SK-N-SH (cell line): ENCODE data around the gene SORD. TPM values are rescaled to one million over a fixed set of nuclear protein-coding genes. Genes with fewer than 3 reads are reported as not detected.

Experiments used
- CTCF ChIA-PET: fragments of 300-600, 350-600 bp; formaldehyde crosslinking; extraction: SDS; loops from one replicate; lab custom pipeline; 2021; lab: Yijun Ruan, JAX
- POLR2A ChIA-PET: fragments of 350-600 bp; sonication (Branson Sonifier 250); formaldehyde crosslinking; extraction: SDS; loops from one replicate; lab custom pipeline; 2020; ENCODE audit warnings: antibody characterized with exemption, inconsistent platforms; lab: Yijun Ruan, JAX
- DNase-seq: peaks from one replicate; pipeline ENCODE4 v3.0.0; 2012
- H2AFZ ChIP-seq: fragments of 200-600 bp; sonication (generic); 2 replicates; pipeline ENCODE4 v1.8.1; 2016; ENCODE audit warnings: antibody characterized with exemption, mild to moderate bottlenecking, low read depth
- H3F3A ChIP-seq: fragments of 200-600 bp; sonication (generic); replicated peaks from 2 replicates; pipeline ENCODE3; 2016; ENCODE audit warnings: antibody characterized with exemption, mild to moderate bottlenecking; ENCODE audit not compliant: insufficient read depth
- H3K27ac ChIP-seq, 2 experiments: fragments of 200-500 bp in 1 of 2; fragments of 200-600 bp in 1 of 2; sonication (Bioruptor generic) in 1 of 2; sonication (generic), shearing (Covaris generic) in 1 of 2; 2 replicates each; pipeline versions ENCODE4 v1.5.1 to v1.6.1; 2014 to 2016; ENCODE audit warnings: low read depth in 2 of 2, inconsistent platforms in 1 of 2, low read length in 1 of 2, mild to moderate bottlenecking in 1 of 2, mixed read lengths in 1 of 2
- H3K27me3 ChIP-seq: fragments of 200-600 bp; sonication (generic), shearing (Covaris generic); 2 replicates; pipeline ENCODE4 v1.6.1; 2016; ENCODE audit warnings: mixed run types; ENCODE audit not compliant: insufficient read depth
- H3K36me3 ChIP-seq, 2 experiments: fragments of 200-500 bp in 1 of 2; fragments of 200-600 bp in 1 of 2; sonication (Bioruptor generic) in 1 of 2; sonication (generic) in 1 of 2; replicated peaks in 1 of 2; 2 replicates each; pipeline versions ENCODE3 to v1.5.1; 2014 to 2016; ENCODE audit warnings: low read length in 1 of 2, mild to moderate bottlenecking in 1 of 2; ENCODE audit not compliant: insufficient read depth in 2 of 2, control insufficient read depth in 1 of 2
- H3K4me1 ChIP-seq, 2 experiments: fragments of 200-500 bp in 1 of 2; fragments of 200-600 bp in 1 of 2; sonication (Bioruptor generic) in 1 of 2; sonication (generic), shearing (Covaris generic) in 1 of 2; 2 replicates each; pipeline versions ENCODE4 v1.5.1 to v1.6.1; 2014 to 2016; ENCODE audit warnings: low read depth in 1 of 2, low read length in 1 of 2, mixed run types in 1 of 2; ENCODE audit not compliant: insufficient read depth in 2 of 2, control insufficient read depth in 1 of 2
- H3K4me2 ChIP-seq: fragments of 200-600 bp; sonication (generic), shearing (Covaris generic); 2 replicates; pipeline ENCODE4 v1.6.1; 2017; ENCODE audit warnings: mixed run types
- H3K4me3 ChIP-seq, 2 experiments: fragments of 200-500 bp in 1 of 2; fragments of 200-600 bp in 1 of 2; sonication (Bioruptor generic) in 1 of 2; sonication (generic), shearing (Covaris generic) in 1 of 2; 2 replicates each; pipeline versions ENCODE4 v1.5.1 to v1.8.1; 2014 to 2016; ENCODE audit warnings: low read depth in 2 of 2, inconsistent platforms in 1 of 2, low read length in 1 of 2, mild to moderate bottlenecking in 1 of 2, mixed read lengths in 1 of 2, moderate library complexity in 1 of 2
- H3K79me2 ChIP-seq: fragments of 200-600 bp; sonication (generic); 2 replicates; pipeline ENCODE4 v1.8.1; 2017; ENCODE audit warnings: mild to moderate bottlenecking; ENCODE audit not compliant: insufficient read depth
- H3K9ac ChIP-seq: fragments of 200-600 bp; sonication (generic); 2 replicates; pipeline ENCODE4 v1.6.1; 2017; ENCODE audit warnings: mixed run types
- H3K9me2 ChIP-seq: fragments of 200-600 bp; sonication (generic); 2 replicates; pipeline ENCODE4 v1.6.1; 2017; ENCODE audit warnings: mixed run types
- H3K9me3 ChIP-seq: fragments of 200-600 bp; sonication (generic); 2 replicates; pipeline ENCODE4 v1.6.1; 2017; ENCODE audit warnings: mixed run types, mild to moderate bottlenecking, moderate library complexity
- H4K20me1 ChIP-seq: fragments of 200-600 bp; sonication (generic); 2 replicates; pipeline ENCODE4 v1.6.1; 2017; ENCODE audit warnings: mild to moderate bottlenecking, mixed run types; ENCODE audit not compliant: insufficient read depth
- CTCF ChIP-seq: fragments of 200-600 bp; sonication (generic); IDR thresholded peaks from 2 replicates; pipeline ENCODE4 v1.6.1; 2017; ENCODE audit warnings: antibody characterized with exemption, mild to moderate bottlenecking, moderate library complexity
- EZH2phosphoT487 ChIP-seq: fragments of 200-600 bp; sonication (generic); IDR thresholded peaks from 2 replicates; pipeline ENCODE4 v1.6.1; 2017; ENCODE audit warnings: low read depth, mixed run types, mild to moderate bottlenecking, antibody characterized with exemption, moderate library complexity, borderline replicate concordance
- RFX5 ChIP-seq: IDR thresholded peaks from 2 replicates; pipeline ENCODE4 v1.6.1; 2012; ENCODE audit warnings: mild to moderate bottlenecking, improper control_type of control experiment, low read length
- RXRA ChIP-seq: IDR thresholded peaks from 2 replicates; pipeline ENCODE4 v1.4.0; 2012; ENCODE audit warnings: low read depth, mild to moderate bottlenecking, borderline replicate concordance
- TEAD4 ChIP-seq: IDR thresholded peaks from 2 replicates; pipeline ENCODE4 v1.4.0; 2012; ENCODE audit warnings: mild to moderate bottlenecking, borderline replicate concordance; ENCODE audit not compliant: insufficient read depth
- WGBS: methylation state at CpG from one replicate; pipeline ENCODE4 v1.1.6; 2017; ENCODE audit warnings: low lambda C conversion rate; 5-methylcytosine and 5-hydroxymethylcytosine counted together
- polyA plus RNA-seq, 3 experiments: library from polyadenylated mRNA; depleted of rRNA; stranded (reverse); fragments of >200 nt; gene quantifications; 2 replicates each; pipeline ENCODE4 v1.2.3, GENCODE V29; 2012

The SORD gene
- polyA plus RNA-seq, 1 of the 3 experiments (the other 2 are of a cell fraction) = 35.1 TPM

- H3K79me2 ChIP-seq = no peaks in the 10 kb centered on the region
- H3K9me3 ChIP-seq = no peaks in the 10 kb centered on the region
- H3K4me2 ChIP-seq = no peak overlapping the region
- peaks cover 58% of the 10 kb centered on the region for H3K27me3 ChIP-seq
- CTCF ChIA-PET = interaction anchor here (0.9 to 2.9 kb wide), 3 partner anchors 8 to 257 kb away, joined by 3 to 15 read pairs (median 3); no protein-coding TSS in a partner anchor
- H3K4me3 ChIP-seq = no peak overlapping the region
- POLR2A ChIA-PET = no interaction called here
- no peak overlapping the region for H3K27ac ChIP-seq
- no peaks in the 10 kb centered on the region for H3F3A ChIP-seq
- H4K20me1 ChIP-seq = no peaks in the 10 kb centered on the region
- DNase-seq = peak; percentile 42
- H3K36me3 ChIP-seq = no peaks in the 10 kb centered on the region
- no peak overlapping the region for H3K9ac ChIP-seq
- 75% methylated on average over 9 of the region's 11 CpGs for WGBS
- TF ChIP-seq TEAD4 = no peak
- peak; percentile 20; the same call in 1 of the 2 replicates for TF ChIP-seq CTCF
- peaks cover 0 to 20% of the 10 kb centered on the region in 2 experiments; a peak in 1 of 4 replicates for H3K4me1 ChIP-seq
- H2AFZ ChIP-seq = no peak overlapping the region
- no peaks in the 10 kb centered on the region for H3K9me2 ChIP-seq
Observed at GRCh38 chr15:45110256-45110820, 87.3 kb downstream of the SORD start.

GRCh38 chr15:45111390-45112142 is 88.6 kb downstream of the SORD start:
- TF ChIP-seq RXRA = no peak
- TF ChIP-seq EZH2phosphoT487 = peak; percentile 72; the same call in 1 of the 2 replicates
- no peak for TF ChIP-seq RFX5
- ChIA-PET POLR2A (interaction anchor here (0.7 kb wide), 1 partner anchor 17 kb away, joined by 3 read pairs; no protein-coding TSS in a partner anchor), CTCF (interaction anchor here (0.8 to 1.6 kb wide), 4 partner anchors 10 to 347 kb away, joined by 3 to 5 read pairs (median 4); no protein-coding TSS in a partner anchor)
- DNase-seq = peak; percentile 63
- Histone ChIP-seq H3K36me3 (no peaks in the 10 kb centered on the region), H4K20me1 (no peaks in the 10 kb centered on the region), H3K79me2 (no peaks in the 10 kb centered on the region), H3K27ac (no peak overlapping the region), H3K27me3 (peaks cover 57% of the 10 kb centered on the region), H3K4me3 (no peak overlapping the region), H2AFZ (no peak overlapping the region), H3F3A (no peaks in the 10 kb centered on the region), H3K9me3 (no peaks in the 10 kb centered on the region), H3K4me1 (peaks cover 0 to 20% of the 10 kb centered on the region in 2 experiments; a peak in 1 of 4 replicates), H3K4me2 (no peak overlapping the region), H3K9ac (no peak overlapping the region), H3K9me2 (no peaks in the 10 kb centered on the region)
- WGBS = 50% methylated on average over 2 of the region's 71 CpGs
